GM18507 (cell line): ENCODE data around the gene TAS2R4.
"Not testable (repeated sequence)": the region's sequence is repeated elsewhere in the genome, so short reads cannot be mapped to it uniquely, and the experiment has no call there.

Experiments
- DNase-seq: peaks from one replicate; pipeline ENCODE4 v3.0.0; 2011; ENCODE audit warnings: low read depth; ENCODE audit not compliant: insufficient read length; ENCODE audit errors: extremely low spot score
- FAIRE-seq: peaks from 2 replicates; lab custom pipeline; 2011; peaks lifted over from hg19 to GRCh38; lab: Jason Lieb, UNC

The TAS2R4 gene

GRCh38 chr7:141820067-141820466 is 43.6 kb downstream of the TAS2R4 start:
- DNase-seq (no peak), FAIRE-seq (no peak)

GRCh38 chr7:141822432-141822831 is 46.0 kb downstream of the TAS2R4 start:
- not testable (repeated sequence) for DNase-seq, FAIRE-seq
